H1 (cell line): Measurements from ENCODE around the gene VTI1B. TPM values are rescaled to one million over a fixed set of nuclear protein-coding genes. Genes with fewer than 3 reads are reported as not detected.

ENCODE experiments used
- CTCF ChIA-PET: fragments of 300-600 bp; sonication (Branson Sonifier 250); formaldehyde crosslinking; loops from one replicate; lab custom pipeline; 2021; ENCODE audit not compliant: partially characterized antibody; lab: Charles Lee
- POLR2A ChIA-PET: fragments of 300-600 bp; sonication (Branson Sonifier 250); formaldehyde crosslinking; loops from one replicate; lab custom pipeline; 2021; ENCODE audit warnings: inconsistent platforms; ENCODE audit not compliant: partially characterized antibody; lab: Charles Lee
- DNase-seq, 2 experiments: peaks; one replicate each; pipeline versions ENCODE4 v3.0.0 to v3.0.0-alpha.2; 2010 to 2022; ENCODE audit warnings: low spot score in 2 of 2, low read depth in 1 of 2, mixed read lengths in 1 of 2
- FAIRE-seq: peaks from 2 replicates; lab custom pipeline; 2011; peaks lifted over from hg19 to GRCh38; lab: Jason Lieb, UNC
- H2AFZ ChIP-seq: 2 replicates; pipeline ENCODE4 v1.8.1; 2012; ENCODE audit warnings: low read length, inconsistent platforms
- H2AK5ac ChIP-seq: 2 replicates; pipeline ENCODE4 v1.6.1; 2013; ENCODE audit warnings: low read depth, low read length
- H2BK120ac ChIP-seq: replicated peaks from 2 replicates; pipeline ENCODE3; 2013; ENCODE audit warnings: low read depth, low read length, inconsistent platforms
- H2BK12ac ChIP-seq: 2 replicates; pipeline ENCODE4 v1.6.1; 2013; ENCODE audit warnings: low read depth, low read length
- H2BK15ac ChIP-seq: 2 replicates; pipeline ENCODE4 v1.6.1; 2013; ENCODE audit warnings: low read length
- H2BK20ac ChIP-seq: 2 replicates; pipeline ENCODE4 v1.6.1; 2013; ENCODE audit warnings: low read length
- H2BK5ac ChIP-seq: 2 replicates; pipeline ENCODE4 v1.6.1; 2013; ENCODE audit warnings: low read depth, low read length
- H3K14ac ChIP-seq: 2 replicates; pipeline ENCODE4 v1.6.1; 2013; ENCODE audit warnings: inconsistent platforms; ENCODE audit not compliant: insufficient read length
- H3K18ac ChIP-seq: 2 replicates; pipeline ENCODE4 v1.6.1; 2013; ENCODE audit warnings: low read length; ENCODE audit errors: extremely low read depth
- H3K23ac ChIP-seq: 2 replicates; pipeline ENCODE4 v1.6.1; 2013; ENCODE audit warnings: inconsistent platforms; ENCODE audit not compliant: insufficient read length
- H3K23me2 ChIP-seq: 2 replicates; pipeline ENCODE4 v1.6.1; 2013; ENCODE audit warnings: low read depth, low read length
- H3K27ac ChIP-seq: 2 replicates; pipeline ENCODE4 v1.6.1; 2011; ENCODE audit warnings: low read depth, low read length, inconsistent platforms
- H3K27me3 ChIP-seq, 4 experiments: replicated peaks in 1 of 4; 1 replicate in 1 of 4; 2 replicates in 3 of 4; pipeline versions ENCODE4 v1.6.1 to v1.8.1; 2011 to 2013; ENCODE audit warnings: low read length in 3 of 4, mild to moderate bottlenecking in 3 of 4, inconsistent platforms in 2 of 4, mixed read lengths in 2 of 4, moderate library complexity in 1 of 4; ENCODE audit not compliant: control insufficient read depth in 3 of 4, insufficient read depth in 3 of 4; ENCODE audit errors: extremely low read depth in 1 of 4
- H3K36me3 ChIP-seq, 4 experiments: 2 replicates each; pipeline versions ENCODE4 v1.6.1 to v1.8.1; 2011 to 2013; ENCODE audit warnings: mild to moderate bottlenecking in 4 of 4, low read length in 3 of 4, moderate library complexity in 2 of 4, control low read depth in 1 of 4, inconsistent platforms in 1 of 4; ENCODE audit not compliant: insufficient read depth in 4 of 4, control insufficient read depth in 2 of 4
- H3K4ac ChIP-seq: replicated peaks from 2 replicates; pipeline ENCODE3; 2013; ENCODE audit warnings: low read length, low read depth, mixed read lengths, inconsistent platforms; ENCODE audit not compliant: insufficient read length
- H3K4me1 ChIP-seq, 4 experiments: replicated peaks in 1 of 4; 1 replicate in 1 of 4; 2 replicates in 3 of 4; pipeline versions ENCODE4 v1.6.1 to v1.8.1; 2011 to 2013; ENCODE audit warnings: low read length in 3 of 4, inconsistent platforms in 2 of 4, mixed read lengths in 1 of 4; ENCODE audit not compliant: insufficient read depth in 4 of 4, control insufficient read depth in 3 of 4
- H3K4me2 ChIP-seq, 2 experiments: 2 replicates each; pipeline versions ENCODE4 v1.6.1 to v1.8.1; 2011 to 2013; ENCODE audit warnings: low read depth in 2 of 2, low read length in 2 of 2, control low read depth in 1 of 2, inconsistent platforms in 1 of 2, mild to moderate bottlenecking in 1 of 2; ENCODE audit not compliant: insufficient read depth in 1 of 2
- H3K4me3 ChIP-seq, 4 experiments: fragments of 200-600, 300-600 bp in 1 of 4; sonication (generic), shearing (Covaris generic), sonication (Bioruptor Twin) in 1 of 4; 2 replicates each; pipeline versions ENCODE4 v1.5.1 to v1.8.1; 2011 to 2016; ENCODE audit warnings: low read length in 4 of 4, low read depth in 3 of 4, control low read depth in 2 of 4, inconsistent platforms in 2 of 4, mild to moderate bottlenecking in 2 of 4, mixed read lengths in 1 of 4, moderate library complexity in 1 of 4; ENCODE audit not compliant: insufficient read depth in 2 of 4; ENCODE audit errors: extremely low read depth in 1 of 4
- H3K56ac ChIP-seq: replicated peaks from 2 replicates; pipeline ENCODE3; 2013; ENCODE audit warnings: low read depth, mild to moderate bottlenecking, mixed read lengths, low read length, inconsistent platforms; ENCODE audit not compliant: insufficient read length
- H3K79me1 ChIP-seq: 2 replicates; pipeline ENCODE4 v1.6.1; 2013; ENCODE audit warnings: low read depth, low read length, control low read depth
- H3K79me2 ChIP-seq, 2 experiments: 2 replicates each; pipeline versions ENCODE4 v1.6.1 to v1.8.1; 2012 to 2013; ENCODE audit warnings: low read length in 2 of 2, mild to moderate bottlenecking in 2 of 2, inconsistent platforms in 1 of 2; ENCODE audit not compliant: insufficient read depth in 2 of 2, control insufficient read depth in 1 of 2
- H3K9ac ChIP-seq, 4 experiments: replicated peaks in 1 of 4; 1 replicate in 1 of 4; 2 replicates in 3 of 4; pipeline versions ENCODE4 v1.6.1 to v1.8.1; 2011 to 2013; ENCODE audit warnings: low read depth in 3 of 4, low read length in 3 of 4, control low read depth in 2 of 4, mild to moderate bottlenecking in 2 of 4, moderate library complexity in 2 of 4, inconsistent platforms in 1 of 4; ENCODE audit errors: extremely low read depth in 1 of 4
- H3K9me3 ChIP-seq, 2 experiments: 2 replicates each; pipeline versions ENCODE4 v1.6.1 to v1.8.1; 2012 to 2013; ENCODE audit warnings: mild to moderate bottlenecking in 2 of 2, moderate library complexity in 2 of 2, control low read depth in 1 of 2, inconsistent platforms in 1 of 2, low read depth in 1 of 2, low read length in 1 of 2, mixed read lengths in 1 of 2; ENCODE audit not compliant: insufficient read depth in 2 of 2
- H4K20me1 ChIP-seq, 2 experiments: replicated peaks in 1 of 2; 2 replicates each; pipeline versions ENCODE3 to v1.8.1; 2011 to 2013; ENCODE audit warnings: inconsistent platforms in 2 of 2, low read length in 2 of 2, mild to moderate bottlenecking in 1 of 2; ENCODE audit not compliant: insufficient read depth in 2 of 2, control insufficient read depth in 1 of 2
- H4K5ac ChIP-seq: 2 replicates; pipeline ENCODE4 v1.6.1; 2013; ENCODE audit warnings: low read length, low read depth, mixed read lengths, inconsistent platforms; ENCODE audit not compliant: insufficient read length
- H4K8ac ChIP-seq: 2 replicates; pipeline ENCODE4 v1.8.0; 2013; ENCODE audit warnings: mild to moderate bottlenecking, moderate library complexity, low read length, inconsistent platforms; ENCODE audit not compliant: insufficient read depth; ENCODE audit errors: extremely low read depth
- H4K91ac ChIP-seq: replicated peaks from 2 replicates; pipeline ENCODE3; 2013; ENCODE audit warnings: low read length, mixed read lengths, inconsistent platforms; ENCODE audit not compliant: insufficient read length
- ASH2L ChIP-seq: fragments of 200-600, 300-600 bp; sonication (generic); IDR thresholded peaks from one replicate; pipeline ENCODE4 v1.7.1; 2017; ENCODE audit warnings: low read length
- EZH2 ChIP-seq: fragments of 200-600 bp; sonication (generic); IDR thresholded peaks from 2 replicates; pipeline ENCODE4 v1.7.1; 2012; ENCODE audit warnings: low read depth, mild to moderate bottlenecking, moderate library complexity, low read length, inconsistent platforms; ENCODE audit not compliant: severe bottlenecking
- NANOG ChIP-seq: IDR thresholded peaks from 2 replicates; pipeline ENCODE4 v1.6.1; 2011; ENCODE audit warnings: low read length, low read depth, mild to moderate bottlenecking, inconsistent platforms; ENCODE audit not compliant: insufficient read depth, poor library complexity, severe bottlenecking
- RXRA ChIP-seq: IDR thresholded peaks from 2 replicates; pipeline ENCODE4 v1.6.1; 2011; ENCODE audit warnings: low read depth, mild to moderate bottlenecking, low read length, moderate library complexity; ENCODE audit not compliant: insufficient read depth
- SAP30 ChIP-seq: fragments of 300-600 bp; sonication (generic); IDR thresholded peaks from 2 replicates; pipeline ENCODE4 v1.7.1; 2012; ENCODE audit warnings: low read length, moderate library complexity, mild to moderate bottlenecking, inconsistent platforms; ENCODE audit not compliant: insufficient read depth, insufficient replicate concordance
- TAF7 ChIP-seq: optimal IDR thresholded peaks from 2 replicates; pipeline ENCODE3; 2011; ENCODE audit warnings: low read depth, mild to moderate bottlenecking, inconsistent platforms, low read length, moderate library complexity, borderline replicate concordance
- polyA plus RNA-seq, 7 experiments: library from polyadenylated mRNA; depleted of rRNA in 3 of 7; stranded (reverse) in 5 of 7; unstranded in 2 of 7; fragments of >200 nt in 5 of 7; fragments of 200-250 nt in 2 of 7; gene quantifications; 1 replicate in 5 of 7; 2 replicates in 1 of 7; 4 replicates in 1 of 7; pipeline versions ENCODE4 v1.2.1 to v1.2.3, GENCODE V29; 2011 to 2013; ENCODE audit warnings: missing spikeins in 2 of 7, mixed read lengths in 2 of 7
- total RNA-seq: library from RNA; stranded (reverse); fragmentation: NEBNext Ultra II Directional; extraction: Animal tissue kit (Norgen Biotek cat#: 25700); gene quantifications from 2 replicates; pipeline ENCODE4 v1.2.1, GENCODE V29; 2021

VTI1B gene
- total and polyA plus RNA-seq, 2 of the 8 experiments (the other 6 are each of a cell fraction or from before 2014, with no cell fraction given) = 28.1 to 98.7 TPM

GRCh38 chr14:67668559-67668958, 5.9 kb downstream of the VTI1B start:
- Histone ChIP-seq H3K79me2 (peaks cover 3 to 77% of the 10 kb centered on the region in 2 experiments; a peak in 3 of 4 replicates), H3K9ac (no peak overlapping the region), H3K23me2 (no peaks in the 10 kb centered on the region), H3K23ac (no peak overlapping the region), H3K79me1 (peaks cover 5% of the 10 kb centered on the region; the same call in 1 of the 2 replicates), H2BK15ac (no peak overlapping the region), H3K18ac (no peak overlapping the region), H2AK5ac (no peak overlapping the region), H3K27me3 (no peaks in the 10 kb centered on the region), H3K4me1 (no peaks in the 10 kb centered on the region), H3K14ac (no peak overlapping the region), H2AFZ (no peak overlapping the region), H3K9me3 (no peaks in the 10 kb centered on the region), H3K4me3 (no peak overlapping the region), H3K56ac (no peak overlapping the region), H4K91ac (no peak overlapping the region), H2BK20ac (no peak overlapping the region), H3K4me2 (no peak overlapping the region), H4K20me1 (peaks cover 3 to 10% of the 10 kb centered on the region in 2 experiments), H2BK120ac (no peak overlapping the region), H3K27ac (no peak overlapping the region), H2BK5ac (no peak overlapping the region), H3K4ac (no peak overlapping the region), H4K8ac (no peak overlapping the region), H3K36me3 (no peaks in the 10 kb centered on the region), H2BK12ac (no peak overlapping the region), H4K5ac (no peak overlapping the region)
- no peak for TF ChIP-seq SAP30
- TF ChIP-seq ASH2L = no peak
- TF ChIP-seq RXRA = no peak
- TF ChIP-seq EZH2 = no peak
- no peak for TF ChIP-seq NANOG
- TF ChIP-seq TAF7 = no peak
- POLR2A ChIA-PET = interaction anchor here (1.2 kb wide), 1 partner anchor 84 kb away, joined by 3 read pairs; no protein-coding TSS in a partner anchor
- CTCF ChIA-PET = interaction anchor here (0.6 to 14.5 kb wide), 10 partner anchors 8 to 85 kb away, joined by 3 to 142 read pairs (median 6); partner anchors contain the start of genes ARG2 and RDH12
- FAIRE-seq (no peak), DNase-seq (no peak)
